ENCODE measurements around the gene SH3TC1.
A peak's percentile ranks its signal among the peaks of the same experiment; 100 is the strongest.

SH3TC1 gene

DNA sequence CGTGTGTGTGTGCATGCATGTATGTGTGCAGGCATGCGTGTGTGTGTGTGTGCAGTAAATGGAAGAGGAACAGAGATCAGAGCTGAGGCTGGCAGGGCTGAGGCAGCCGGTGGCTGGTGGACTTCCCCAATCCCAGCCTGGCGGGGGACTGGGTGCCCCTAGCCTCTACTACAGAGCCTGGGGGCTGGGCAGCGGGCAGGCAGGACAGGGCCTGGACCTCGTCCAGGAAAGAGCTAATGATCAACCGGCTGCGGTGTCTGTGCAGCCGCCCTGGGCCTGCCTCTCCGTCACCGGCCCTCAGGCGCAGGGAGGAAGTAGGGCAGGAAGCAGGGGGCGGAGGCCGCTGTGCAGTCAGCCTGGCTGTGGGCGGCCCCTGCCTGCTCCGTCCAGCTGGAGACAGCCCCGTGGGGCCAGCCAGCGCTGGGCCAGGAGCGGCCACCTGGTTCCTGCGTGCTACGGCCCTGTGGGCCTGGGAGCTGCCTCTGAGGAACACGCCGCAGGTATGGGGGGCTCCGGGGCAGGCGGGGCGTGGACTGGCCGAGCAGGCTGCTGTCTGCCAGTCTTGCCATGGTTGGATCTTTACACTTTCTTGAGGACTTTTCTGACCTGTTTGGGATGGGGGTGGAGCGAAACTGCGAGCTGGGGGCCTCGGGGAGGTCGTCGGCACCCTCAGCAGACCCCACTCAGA lies at the start of gene SH3TC1:
SH3TC1 (plus strand) TSS at position 385 of the 688 bp plus-strand sequence. CDS start 5,905 bp downstream, outside the sequence.
- DNase-seq: peak; percentile 72

DNA sequence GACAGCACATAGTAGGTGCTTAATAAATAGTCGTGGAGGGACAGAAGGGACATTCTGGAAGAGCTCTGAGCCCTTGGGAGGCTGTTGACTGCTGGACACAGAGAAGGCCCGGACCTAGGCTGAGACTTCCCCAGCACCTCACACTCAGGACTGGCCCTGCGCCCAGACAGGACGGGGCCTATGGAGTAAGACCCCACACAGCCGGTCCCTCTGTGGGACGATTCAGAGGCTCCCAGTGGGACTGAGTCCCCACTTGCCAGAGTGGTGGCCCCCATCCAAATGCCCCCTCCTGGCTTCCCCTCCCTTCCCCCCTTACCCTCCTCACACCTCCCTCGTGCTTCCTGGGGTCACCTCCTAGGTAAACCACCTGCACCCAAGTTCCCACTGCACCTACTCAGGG lies 49.4 kb upstream of the SH3TC1 start:
- DNase-seq: no peak

DNA sequence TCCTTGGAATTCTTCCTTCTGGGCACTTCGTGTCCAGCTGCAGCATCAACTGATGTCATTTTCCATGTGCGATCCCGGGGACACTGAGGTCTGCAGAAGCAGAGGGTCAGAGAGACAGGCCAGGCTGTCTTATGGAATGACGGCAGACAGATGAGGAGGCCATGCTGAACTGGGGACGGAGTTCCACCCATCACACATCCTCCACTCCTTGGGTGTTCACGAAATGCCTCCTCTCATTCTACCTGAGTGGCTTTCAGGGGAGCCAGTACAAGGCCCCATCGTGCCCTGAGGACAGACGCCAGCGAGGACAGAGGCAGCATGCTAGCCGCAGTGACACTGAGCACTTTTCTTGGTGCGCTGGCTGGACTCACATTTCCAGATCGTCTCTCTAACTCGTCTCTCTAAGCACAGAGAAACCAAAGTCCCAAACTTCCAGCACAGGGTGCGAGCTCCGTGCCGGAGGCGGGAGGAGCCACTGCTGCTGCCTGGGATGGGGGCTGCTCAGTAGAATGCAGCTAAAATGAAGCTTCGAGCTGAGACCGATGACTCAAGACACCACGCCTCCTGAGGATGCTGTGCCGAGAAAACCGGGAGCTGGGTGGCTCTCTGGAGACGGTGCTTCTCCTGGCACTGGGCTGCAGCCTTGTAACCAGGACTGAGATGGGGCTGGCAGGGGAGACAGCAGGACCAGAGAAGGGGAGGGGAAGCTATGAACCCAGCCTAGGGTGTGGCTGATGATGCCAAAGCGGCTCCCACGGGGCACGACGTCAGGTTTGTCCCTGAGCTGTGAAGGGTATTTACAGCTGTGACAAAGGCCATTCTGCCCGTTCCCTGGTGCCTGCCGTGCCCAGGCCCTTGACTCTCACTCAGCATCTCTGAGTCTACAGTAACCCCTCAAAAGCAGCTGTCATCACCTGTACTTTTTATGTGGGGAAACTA lies 48.7 kb upstream of the SH3TC1 start:
- DNase-seq: no peak

DNA sequence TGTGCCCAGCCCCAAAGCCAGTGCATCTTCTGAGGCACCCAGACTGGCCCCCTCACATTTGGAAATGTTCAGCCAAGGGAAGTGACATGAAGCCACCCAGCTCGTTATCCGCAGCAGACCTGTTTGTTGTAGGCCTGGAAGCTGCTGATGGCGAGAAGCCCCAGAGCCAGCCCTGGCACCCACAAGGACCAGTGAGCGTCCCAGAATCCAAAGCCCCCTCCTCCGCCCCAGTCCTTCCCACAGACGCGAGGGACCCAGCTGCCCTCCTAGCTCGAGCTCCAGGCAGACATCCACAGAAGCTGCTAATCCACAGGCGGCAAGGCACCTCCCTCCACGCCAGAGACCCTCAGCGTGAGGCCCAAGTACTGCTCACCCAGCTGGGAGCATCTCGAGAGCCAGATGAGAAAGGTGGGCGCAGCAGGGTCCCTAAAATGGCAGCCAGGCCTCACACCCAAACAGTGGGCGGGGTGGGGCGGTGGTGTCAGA lies 47.9 kb upstream of the SH3TC1 start:
- DNase-seq: no peak

DNA sequence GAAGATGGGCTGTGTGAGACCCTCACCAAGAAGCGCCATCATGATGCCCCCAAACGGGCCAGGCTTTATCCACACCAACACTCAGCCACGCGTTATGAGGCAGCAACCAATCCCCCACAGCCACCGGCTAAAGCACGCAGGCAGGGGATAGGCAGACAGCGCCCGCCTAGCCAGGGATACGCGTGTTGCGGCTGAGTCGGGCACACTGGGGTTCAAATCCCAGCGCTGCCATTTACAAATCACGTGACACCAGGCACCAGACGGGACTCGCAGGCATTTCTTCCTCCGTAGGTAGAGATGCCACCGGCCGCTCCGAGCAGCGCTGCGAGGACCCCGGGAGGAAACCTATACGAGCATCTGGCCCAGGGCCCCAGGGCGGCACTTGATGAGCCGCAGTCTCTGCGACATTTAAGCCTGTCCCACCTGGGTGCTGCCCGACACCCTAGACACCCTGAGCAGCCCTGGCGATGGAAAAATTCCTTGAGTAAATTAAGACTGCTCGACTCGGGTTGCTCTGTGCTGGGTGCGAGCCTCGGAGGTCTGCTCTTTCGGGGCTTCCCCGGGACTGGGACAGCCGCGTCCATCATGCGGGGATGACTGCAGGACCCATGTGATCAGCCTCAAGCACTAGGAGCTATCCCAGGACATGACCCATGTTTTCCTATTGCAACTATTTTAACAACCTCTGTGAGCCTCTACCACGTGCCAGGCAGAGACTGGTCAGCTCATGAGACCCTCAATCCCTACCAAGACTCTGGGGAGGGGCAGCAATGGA lies 46.8 kb upstream of the SH3TC1 start:
- no peak for DNase-seq

DNA sequence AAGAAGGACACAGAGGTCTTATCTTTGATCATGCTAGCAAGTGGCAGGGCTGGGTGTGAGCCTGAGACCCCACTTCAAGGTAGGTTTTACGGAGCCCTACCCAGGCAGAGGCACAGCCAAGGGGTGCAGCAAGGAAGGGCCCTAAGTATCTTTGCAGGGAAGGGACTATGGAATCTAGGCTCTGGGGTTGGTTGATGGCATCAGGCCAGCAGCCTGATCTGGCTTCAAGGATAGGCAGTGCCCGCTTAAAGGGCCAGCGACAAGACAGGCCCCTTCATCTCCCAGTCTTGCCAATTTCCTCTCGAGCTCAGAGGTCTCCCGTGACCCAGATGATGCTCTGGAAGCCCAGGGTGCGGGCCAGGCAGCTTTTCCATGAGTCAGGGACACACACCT lies 46.2 kb upstream of the SH3TC1 start:
- no peak for DNase-seq

DNA sequence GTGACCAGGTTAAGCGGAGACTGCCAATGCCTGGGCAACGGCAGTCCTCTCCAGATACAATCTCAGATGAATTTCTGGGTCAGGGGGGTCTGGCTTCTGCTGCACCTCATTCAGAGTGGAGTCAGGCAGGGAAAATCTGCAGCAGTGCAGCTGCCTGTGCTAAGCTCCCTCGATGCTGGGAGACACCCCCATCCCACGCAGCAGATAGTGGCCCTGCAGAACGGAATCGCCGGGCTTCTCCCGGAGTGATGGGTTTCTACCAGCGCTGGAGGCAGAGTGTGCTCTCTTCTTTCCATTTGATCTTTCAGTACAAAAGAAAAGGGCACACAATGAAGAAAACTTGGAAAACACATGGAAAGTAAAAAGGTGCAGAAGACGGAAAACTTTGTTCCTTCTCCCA lies 45.6 kb upstream of the SH3TC1 start:
- no peak for DNase-seq

DNA sequence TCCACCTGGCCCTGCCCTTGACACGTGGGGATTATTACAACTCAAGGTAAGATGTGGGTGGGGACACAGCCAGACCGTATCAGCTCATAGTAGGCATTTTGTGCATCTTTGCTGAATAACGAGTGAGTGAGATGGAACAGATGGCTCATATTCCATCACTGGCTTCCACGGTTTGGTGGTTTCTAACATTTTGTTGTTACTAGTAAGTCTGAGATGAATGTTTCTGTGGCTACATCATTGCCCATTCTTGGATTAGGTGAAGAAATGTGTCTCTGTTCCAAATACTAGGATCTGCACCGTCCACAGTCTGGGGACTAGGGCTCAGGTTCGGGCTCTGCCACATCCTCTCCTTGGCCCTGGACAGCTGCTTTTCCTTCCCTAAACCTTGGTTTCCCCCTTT lies 44.0 kb upstream of the SH3TC1 start:
- no peak for DNase-seq

DNA sequence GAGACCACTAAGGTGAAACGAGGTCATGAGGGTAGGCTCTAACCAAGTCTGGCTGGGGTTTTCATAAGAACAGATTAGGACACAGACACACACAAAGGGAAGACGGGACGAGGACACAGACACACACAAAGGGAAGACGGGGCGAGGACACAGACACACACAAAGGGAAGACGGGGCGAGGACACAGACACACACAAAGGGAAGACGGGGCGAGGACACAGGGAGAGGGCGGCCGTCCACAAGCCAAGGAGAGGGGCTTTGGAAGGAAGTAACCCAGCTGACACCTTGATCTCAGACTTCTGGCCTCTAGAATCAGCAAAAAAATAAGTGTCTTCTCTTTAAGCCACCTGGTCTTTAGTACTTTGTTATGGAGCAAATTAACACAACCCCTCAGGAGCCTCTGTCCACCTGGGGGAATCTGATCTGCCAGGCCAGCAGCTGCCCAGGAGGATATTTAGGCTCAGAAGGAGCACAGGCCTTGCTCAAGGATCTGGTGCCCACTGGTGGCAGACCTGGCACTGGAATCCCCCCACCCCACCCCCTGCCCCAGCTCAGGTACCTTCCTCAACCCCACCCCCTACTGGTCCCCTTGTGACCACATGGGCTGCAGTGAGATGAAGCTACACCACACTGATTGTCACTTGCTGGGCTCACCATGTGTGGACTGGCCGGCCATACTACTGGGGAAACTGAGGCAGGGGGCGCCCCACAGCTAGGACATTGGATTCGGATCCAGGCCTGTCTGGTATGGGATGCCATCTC lies 43.2 kb upstream of the SH3TC1 start:
- DNase-seq: no peak

DNA sequence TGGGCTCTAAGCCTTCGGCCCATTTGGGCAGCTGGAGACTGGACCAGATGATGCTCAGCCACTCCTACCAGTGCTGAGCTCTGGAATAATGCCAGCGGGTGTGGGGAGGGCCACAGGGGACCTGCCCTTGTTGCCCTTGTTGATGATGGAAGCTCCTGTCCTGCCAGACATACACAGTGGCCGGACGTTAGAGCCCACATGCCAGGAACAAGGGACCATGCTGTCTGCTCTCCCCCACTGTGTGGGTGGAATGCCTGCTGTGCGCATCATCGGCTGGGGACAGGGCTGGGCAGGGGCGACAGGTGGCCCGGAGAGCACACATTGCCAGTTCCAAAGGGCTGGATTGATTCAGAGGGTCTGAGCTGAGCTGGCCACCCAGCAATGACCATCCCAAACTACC lies 42.5 kb upstream of the SH3TC1 start:
- DNase-seq: no peak

DNA sequence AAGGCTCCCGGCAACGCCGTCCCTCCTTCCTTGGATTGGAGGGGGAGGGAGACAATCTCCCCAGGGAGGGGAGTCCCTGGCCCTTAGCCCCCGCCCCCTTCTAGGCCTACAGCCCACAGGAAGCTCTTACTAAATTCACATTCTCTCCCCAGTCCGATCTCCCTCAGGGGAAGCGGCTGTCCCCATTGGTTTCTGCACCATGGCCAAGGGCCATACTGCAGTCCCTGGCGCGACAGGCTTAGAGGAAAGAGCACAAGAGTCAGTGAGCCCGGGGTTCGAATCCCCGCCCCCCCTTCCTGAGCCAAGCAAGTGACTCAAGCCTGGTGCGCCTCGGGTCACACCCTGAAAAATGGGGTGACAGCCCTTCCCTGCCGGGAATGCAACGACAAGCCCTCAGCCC lies 41.6 kb upstream of the SH3TC1 start:
- DNase-seq: no peak

DNA sequence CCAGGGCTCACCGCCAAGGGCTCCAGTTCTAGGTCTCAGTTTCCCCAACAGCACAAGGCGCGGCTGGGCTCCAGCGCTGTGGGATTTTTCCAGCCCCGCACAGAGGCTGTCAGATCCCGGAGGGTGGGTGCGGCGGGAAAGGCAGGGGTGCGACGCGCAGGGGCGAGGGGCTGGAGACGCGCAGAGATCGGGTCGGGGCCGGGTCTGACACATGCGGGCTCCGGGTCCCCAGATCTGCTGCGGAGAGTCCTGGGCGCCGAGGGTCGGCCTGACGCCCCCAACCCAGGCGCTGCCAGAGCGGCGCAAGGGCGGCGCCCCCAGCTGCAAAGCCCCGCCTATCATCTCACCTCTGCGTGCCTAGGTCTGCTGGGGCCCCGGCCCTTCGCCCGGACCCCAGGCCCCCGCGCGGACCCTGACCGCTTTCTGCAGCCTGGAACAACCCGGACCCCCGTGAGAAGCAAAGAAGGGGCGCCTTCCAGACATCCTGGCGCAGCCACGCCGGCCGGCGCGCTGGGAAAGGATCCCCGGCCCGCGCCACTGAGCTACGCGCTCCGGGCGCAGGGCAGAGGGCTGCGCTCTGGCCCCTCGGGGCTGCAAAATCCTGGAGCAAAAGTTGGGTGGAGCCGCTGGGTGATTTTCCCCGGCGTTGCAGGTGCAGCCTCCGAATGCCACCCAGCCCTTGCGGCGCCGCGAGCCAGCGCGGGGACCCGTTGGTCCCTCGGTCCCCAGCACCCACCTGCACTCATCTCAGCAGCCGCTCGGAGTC lies 41.0 kb upstream of the SH3TC1 start:
- no peak for DNase-seq

DNA sequence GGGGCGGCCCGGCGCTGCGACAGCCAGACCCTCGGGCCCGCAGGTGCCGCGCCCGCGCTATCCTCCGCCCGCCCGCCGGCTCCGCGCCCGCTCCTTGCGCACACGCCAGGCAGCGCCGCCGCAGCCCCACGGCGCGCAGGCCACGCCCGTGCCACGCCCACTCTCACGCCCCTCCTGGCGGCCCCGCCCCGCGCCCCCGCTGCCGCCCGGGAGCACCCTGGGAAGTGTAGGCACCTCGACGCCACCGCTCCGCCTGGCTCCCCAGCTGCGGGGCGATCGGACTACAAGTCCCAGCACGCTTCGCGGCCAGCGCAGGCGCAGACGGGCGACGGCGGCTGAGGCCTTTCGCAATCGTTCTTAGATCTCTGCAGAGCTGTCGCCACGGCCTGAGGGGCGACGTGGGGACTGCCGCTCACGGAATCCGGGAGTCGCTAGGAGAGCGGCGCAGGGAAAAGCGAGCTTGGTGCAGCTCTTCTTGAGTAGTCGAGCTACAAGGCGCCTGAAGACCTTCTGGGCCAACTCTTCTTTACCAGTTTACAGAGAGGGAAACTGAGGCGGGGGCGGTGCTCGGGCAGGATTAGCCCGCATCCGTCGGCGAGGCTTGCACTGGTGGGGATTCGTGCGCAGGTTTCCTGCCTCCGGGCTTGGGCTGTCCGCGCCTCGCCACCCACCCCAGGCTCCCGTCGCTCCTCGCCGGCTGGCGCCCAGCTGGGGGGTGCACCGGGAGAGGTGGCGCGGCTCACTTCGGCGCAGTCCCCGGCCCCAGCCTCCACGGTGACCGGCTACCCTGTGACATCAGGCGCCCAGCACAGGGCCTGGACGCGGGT lies 40.2 kb upstream of the SH3TC1 start, which contains the start of gene ABLIM2:
ABLIM2 (minus strand) TSS at position 104 of the 827 bp plus-strand sequence. CDS start 124 bp downstream, outside the sequence.
- peak; percentile 89 for DNase-seq

DNA sequence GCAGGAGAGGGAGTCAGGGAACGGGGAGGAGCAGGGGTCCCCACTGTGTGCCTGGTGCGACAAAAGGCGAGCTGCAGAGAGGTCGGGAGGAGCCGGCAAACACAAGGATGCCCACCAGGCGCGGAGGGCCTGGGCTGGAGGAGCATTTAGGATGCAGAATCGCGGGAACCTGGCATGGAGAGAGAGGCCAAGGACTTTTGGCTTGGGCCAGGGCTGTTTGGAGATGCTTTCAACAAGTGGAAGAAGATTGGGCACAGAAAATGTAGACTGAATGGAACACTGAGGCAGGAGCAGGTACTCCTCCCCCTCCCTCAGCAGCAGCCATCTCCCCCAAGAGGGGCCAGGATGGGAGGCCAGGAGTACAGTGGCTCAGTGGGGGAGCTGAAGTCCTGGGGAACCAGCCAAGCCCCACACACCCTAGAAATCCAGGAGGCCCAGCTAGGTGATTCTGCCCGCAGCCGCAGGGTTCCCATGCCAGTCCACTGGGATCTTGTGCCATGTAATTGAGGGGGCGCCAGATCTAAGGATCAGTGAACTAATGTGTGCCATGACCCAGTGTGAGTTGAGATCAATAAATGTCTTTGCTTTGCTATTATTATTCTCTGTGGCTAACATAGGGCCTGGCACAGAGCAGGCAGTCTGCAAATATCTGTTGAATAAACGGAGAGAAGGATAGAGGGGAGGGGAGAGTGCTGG lies 39.4 kb upstream of the SH3TC1 start:
- DNase-seq: no peak

DNA sequence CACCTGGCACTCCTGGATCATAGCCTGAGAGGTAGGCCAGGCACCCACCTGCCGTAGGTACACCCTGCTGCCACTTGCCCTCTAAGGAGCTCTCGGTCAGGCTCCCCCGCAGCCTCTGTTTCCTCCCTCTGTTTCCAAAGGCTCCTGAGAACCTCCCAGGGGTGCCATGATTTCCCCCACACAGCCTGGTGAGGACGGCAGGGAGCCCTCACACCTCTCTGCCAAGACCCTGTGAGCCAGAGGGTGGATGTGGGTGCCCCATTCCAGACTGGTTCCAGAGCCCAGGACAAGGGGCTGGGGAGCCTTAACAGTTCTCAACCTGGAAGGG lies 38.9 kb upstream of the SH3TC1 start:
- no peak for DNase-seq

DNA sequence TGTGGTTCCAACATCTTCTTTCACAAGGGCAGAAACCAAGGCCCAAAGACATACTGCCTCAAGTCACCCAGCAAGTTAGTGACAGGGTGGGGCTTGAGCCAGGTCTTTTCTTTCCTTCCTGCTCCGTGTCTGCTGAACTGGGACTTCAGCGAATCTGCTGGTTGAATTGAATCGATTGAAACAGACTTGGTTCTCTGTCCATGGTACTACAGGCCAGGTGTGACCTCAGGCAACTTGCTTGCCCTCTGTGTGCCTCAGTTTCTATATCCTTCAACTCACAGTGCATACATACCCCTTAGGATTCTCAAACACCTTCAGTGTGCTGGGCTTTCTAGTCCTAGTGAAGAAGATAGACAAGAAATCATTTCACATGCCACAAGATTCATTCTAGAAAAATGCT lies 38.5 kb upstream of the SH3TC1 start:
- no peak for DNase-seq

DNA sequence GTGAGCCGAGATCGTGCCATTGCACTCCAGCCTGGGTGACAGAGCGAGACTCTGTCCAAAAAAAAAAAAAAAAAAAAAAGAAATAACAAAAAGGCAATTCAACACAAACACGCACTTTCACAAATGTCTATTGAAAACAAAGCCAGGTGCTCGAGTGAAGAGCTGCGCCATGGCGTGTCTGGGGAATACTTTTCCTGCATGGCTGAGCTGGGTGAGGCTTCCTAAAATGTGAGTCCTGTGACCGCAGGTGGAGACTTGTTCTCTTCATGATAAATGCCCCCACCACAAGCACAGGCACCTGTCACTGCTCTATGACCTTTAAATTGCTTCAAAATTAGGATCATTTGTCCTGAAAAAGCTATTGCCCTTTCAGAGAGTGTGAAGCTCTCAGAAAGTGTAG lies 36.5 kb upstream of the SH3TC1 start:
- no peak for DNase-seq

DNA sequence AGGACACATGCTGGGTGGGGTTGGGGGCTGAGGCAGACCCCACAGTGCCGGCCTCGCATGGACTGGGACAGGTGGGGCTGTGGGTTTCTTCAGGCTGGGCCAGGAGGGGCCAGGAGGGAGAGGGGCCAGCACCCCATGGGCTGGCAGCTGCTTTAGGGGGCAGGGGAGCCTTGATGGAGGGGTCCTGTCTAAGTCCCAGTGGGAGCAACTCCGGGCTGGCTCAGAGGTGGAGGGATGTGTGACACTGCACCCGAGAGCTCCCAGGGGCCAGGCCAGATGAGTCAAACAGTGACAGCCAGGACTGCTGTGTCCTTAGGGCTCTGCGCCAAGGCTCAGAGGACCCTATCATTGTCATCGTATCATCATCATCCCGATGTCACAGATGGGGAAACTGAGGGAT lies 36.1 kb upstream of the SH3TC1 start:
- no peak for DNase-seq

DNA sequence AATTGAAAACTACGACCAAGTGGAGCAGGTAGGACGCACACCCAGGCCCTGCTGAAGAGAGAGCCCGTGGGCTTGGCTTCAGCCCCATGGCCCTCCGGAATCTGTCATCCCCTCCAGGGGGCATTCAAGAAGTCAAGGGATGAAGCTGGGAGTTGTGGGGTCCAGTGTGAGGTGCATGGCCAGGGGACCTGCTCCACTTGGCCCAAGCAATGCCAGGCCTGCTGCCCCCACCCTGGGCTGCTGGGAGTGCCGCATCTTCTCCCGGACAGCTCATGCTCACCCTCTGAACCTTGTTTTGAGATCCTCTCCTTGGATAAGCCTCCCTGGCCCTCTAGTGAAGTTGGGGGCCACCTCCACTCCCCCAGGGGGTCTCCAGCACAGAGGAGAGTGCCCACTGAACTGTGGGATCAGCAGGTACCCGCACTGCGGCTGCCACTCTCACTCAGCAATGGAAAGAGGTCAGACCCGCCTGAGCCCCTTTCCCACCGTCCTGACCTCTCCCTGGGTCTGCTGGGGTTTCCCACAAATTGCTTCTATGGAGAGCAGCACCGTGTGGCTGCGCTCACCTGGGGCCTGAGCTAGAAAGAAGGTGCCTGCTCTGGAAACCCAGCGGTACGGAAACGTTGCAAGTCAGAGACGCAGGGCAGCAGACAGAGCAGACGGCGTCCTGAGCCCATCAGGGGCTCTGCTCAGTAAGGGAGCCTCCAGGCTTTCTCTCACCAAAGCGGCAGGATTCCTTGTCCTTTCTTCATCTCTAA lies 35.5 kb upstream of the SH3TC1 start:
- no peak for DNase-seq

All from KG1 (cell line).